ENCODE results near the gene STRC. TPM values are rescaled to one million over a fixed set of nuclear protein-coding genes. Genes with fewer than 3 reads are reported as not detected.

Gene STRC
- total and polyA plus RNA-seq, 2 donors (not counting 1 experiment from before 2014, with no cell fraction given), result 1.0 to 1.7 TPM

Small RNA genes within 50 kb of the gene (small RNA-seq; reads per million reads assigned to genes)
- gene PDIA3P2 (ENCODE audit: insufficient read length, low read depth, low replicate concordance) (not detected), gene RNU6-554P (ENCODE audit: insufficient read length, low read depth, low replicate concordance) (not detected), gene RNU6-610P (ENCODE audit: insufficient read length, low read depth, low replicate concordance) (not detected)

Other genes starting within 250 kb of the STRC start
- gene ZSCAN29, start 247.8 kb downstream of the STRC start, total RNA-seq, result 51.5 and 54.4 TPM in 2 replicates
- gene ZSCAN29, start 247.8 kb downstream of the STRC start, polyA plus RNA-seq, result 14.9 and 16.1 TPM in 2 replicates
- 24.0 and 31.6 TPM in 2 replicates for gene TUBGCP4, start 247.7 kb downstream of the STRC start, total RNA-seq
- gene TUBGCP4, start 247.7 kb downstream of the STRC start, polyA plus RNA-seq, result 9.4 and 10.0 TPM in 2 replicates
- gene TP53BP1, start 125.6 kb downstream of the STRC start, total RNA-seq, result 70.5 and 88.4 TPM in 2 replicates
- gene TP53BP1, start 125.6 kb downstream of the STRC start, polyA plus RNA-seq, result 13.1 and 17.6 TPM in 2 replicates
- 0.07 and 0.17 TPM in 2 replicates for gene MAP1A, start 101.2 kb downstream of the STRC start, total RNA-seq
- 0.03 and 0.06 TPM in 2 replicates for gene MAP1A, start 101.2 kb downstream of the STRC start, polyA plus RNA-seq
- 88.9 and 94.8 TPM in 2 replicates for gene PPIP5K1, start 28.6 kb downstream of the STRC start, total RNA-seq
- gene PPIP5K1, start 28.6 kb downstream of the STRC start, polyA plus RNA-seq, result 40.2 and 40.6 TPM in 2 replicates
- gene CKMT1B, start 24.8 kb downstream of the STRC start, total RNA-seq, result not detected in 2 replicates
- not detected in 2 replicates for gene CKMT1B, start 24.8 kb downstream of the STRC start, polyA plus RNA-seq
- gene CATSPER2, start 30.0 kb upstream of the STRC start, total RNA-seq, result 17.2 and 21.3 TPM in 2 replicates
- 6.7 and 7.9 TPM in 2 replicates for gene CATSPER2, start 30.0 kb upstream of the STRC start, polyA plus RNA-seq
- gene CKMT1A, start 75.1 kb upstream of the STRC start, total RNA-seq, result not detected in 2 replicates
- gene CKMT1A, start 75.1 kb upstream of the STRC start, polyA plus RNA-seq, result 0.12 TPM in 1 of 2 replicates, not detected in the other
- 82.5 and 83.1 TPM in 2 replicates for gene PDIA3, start 127.6 kb upstream of the STRC start, total RNA-seq
- 42.7 and 122 TPM in 2 replicates for gene PDIA3, start 127.6 kb upstream of the STRC start, polyA plus RNA-seq
- 88.8 and 90.0 TPM in 2 replicates for gene ELL3, start 158.2 kb upstream of the STRC start, total RNA-seq
- gene ELL3, start 158.2 kb upstream of the STRC start, polyA plus RNA-seq, result 19.0 and 22.0 TPM in 2 replicates
- gene SERF2, start 173.5 kb upstream of the STRC start, total RNA-seq, result 436 and 455 TPM in 2 replicates
- 806 and 821 TPM in 2 replicates for gene SERF2, start 173.5 kb upstream of the STRC start, polyA plus RNA-seq
- gene SERINC4, start 181.4 kb upstream of the STRC start, total RNA-seq, result 0.24 and 0.32 TPM in 2 replicates
- gene SERINC4, start 181.4 kb upstream of the STRC start, polyA plus RNA-seq, result 0.10 TPM in 1 of 2 replicates, not detected in the other
- gene HYPK, start 181.8 kb upstream of the STRC start, total RNA-seq, result 24.0 and 25.7 TPM in 2 replicates
- 23.5 and 61.7 TPM in 2 replicates for gene HYPK, start 181.8 kb upstream of the STRC start, polyA plus RNA-seq
- gene MFAP1, start 205.9 kb upstream of the STRC start, total RNA-seq, result 22.0 and 22.1 TPM in 2 replicates
- gene MFAP1, start 205.9 kb upstream of the STRC start, polyA plus RNA-seq, result 3.4 and 9.9 TPM in 2 replicates
- gene WDR76, start 208.2 kb upstream of the STRC start, total RNA-seq, result 10.9 and 12.7 TPM in 2 replicates
- gene WDR76, start 208.2 kb upstream of the STRC start, polyA plus RNA-seq, result 1.9 and 3.0 TPM in 2 replicates